ENCODE measurements around the gene KCNF1.

GRCh38 chr2:10864251-10864650, 47.5 kb upstream of the KCNF1 start:
- no peak for TF ChIP-seq POLR2A (IDR thresholded peaks at IDR 0.05; ENCODE audit: low read depth, low read length)
- TF ChIP-seq POLR2AphosphoS5 (IDR thresholded peaks at IDR 0.05; ENCODE audit: low read depth, low read length), result no peak
- TF ChIP-seq POU2F2 (IDR thresholded peaks at IDR 0.05; ENCODE audit: low read depth, low read length), result no peak
- TF ChIP-seq SPI1 (IDR thresholded peaks at IDR 0.05; ENCODE audit: low read depth, low read length), result no peak
- no peak for TF ChIP-seq TAF1 (IDR thresholded peaks at IDR 0.05; ENCODE audit: low read depth, low read length)
- TF ChIP-seq PAX5 (IDR thresholded peaks at IDR 0.05; ENCODE audit: insufficient read depth, low read length, severe bottlenecking), result no peak
